SK-N-MC (cell line): Measurements from ENCODE around the gene CCDC185.

Experiments used
- EZH2 ChIP-seq: fragments of 200-600 bp; sonication (generic); IDR thresholded peaks from one replicate; pipeline ENCODE4 v1.6.1; 2017; ENCODE audit warnings: antibody characterized with exemption
- POLR2AphosphoS5 ChIP-seq: IDR thresholded peaks from 2 replicates; pipeline ENCODE4 v1.6.1; 2012; ENCODE audit warnings: mild to moderate bottlenecking, low read depth, low read length, borderline replicate concordance

DNA sequence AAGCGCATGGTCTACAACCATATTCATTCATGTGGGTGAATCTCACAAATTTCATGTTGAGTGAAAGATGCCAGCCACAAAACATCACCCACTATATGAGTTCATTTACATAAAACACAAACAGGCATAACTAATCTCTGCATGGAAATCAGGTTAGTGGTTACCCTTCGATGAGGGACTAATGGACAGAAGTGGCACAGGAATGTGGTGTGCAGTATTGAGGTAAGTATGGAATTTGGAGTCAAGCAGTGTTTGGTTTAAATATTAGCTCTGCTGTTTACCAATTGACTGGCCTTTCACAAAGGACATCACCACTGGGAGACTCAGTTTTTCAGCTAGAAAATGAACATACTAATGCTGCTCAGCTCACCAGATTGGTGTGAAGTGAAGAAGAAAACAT lies 24.2 kb downstream of the CCDC185 start:
- TF ChIP-seq EZH2 (no peak), POLR2AphosphoS5 (no peak)
